ENCODE measurements around the gene GTPBP4.

GTPBP4 gene

GRCh38 chr10:955127-955819 is 33.0 kb upstream of the GTPBP4 start:
- DNase-seq: no peak
- H3K4me3 ChIP-seq (ENCODE audit: low read depth, low read length): no peak overlapping the region
- no peaks in the 10 kb centered on the region for H3K36me3 ChIP-seq (replicated peaks)
- H3K27me3 ChIP-seq (replicated peaks): no peaks in the 10 kb centered on the region
- no peak for TF ChIP-seq CTCF (IDR thresholded peaks at IDR 0.05; ENCODE audit: low read depth, low read length, missing control alignments)
- in situ Hi-C loops (cut with HindIII; ENCODE audit: low pct_ligation_motif_present, low sequenced_read_pairs): no loop called here
- H3K27ac ChIP-seq: no peak overlapping the region

GRCh38 chr10:955820-956217 is 32.4 kb upstream of the GTPBP4 start:
- no peak for TF ChIP-seq CTCF (IDR thresholded peaks at IDR 0.05; ENCODE audit: low read depth, low read length, missing control alignments)
- DNase-seq: no peak
- Histone ChIP-seq H3K4me3 (ENCODE audit: low read depth, low read length) (no peak overlapping the region), H3K36me3 (replicated peaks) (no peaks in the 10 kb centered on the region), H3K27ac (no peak overlapping the region), H3K27me3 (replicated peaks) (no peaks in the 10 kb centered on the region)
- in situ Hi-C loops (cut with HindIII; ENCODE audit: low pct_ligation_motif_present, low sequenced_read_pairs): no loop called here

- TF ChIP-seq CTCF (IDR thresholded peaks at IDR 0.05; ENCODE audit: low read depth, low read length, missing control alignments): no peak
- DNase-seq: no peak
- in situ Hi-C loops (cut with HindIII; ENCODE audit: low pct_ligation_motif_present, low sequenced_read_pairs): no loop called here
Observed at GRCh38 chr10:958106-958505, 30.1 kb upstream of the GTPBP4 start.

GRCh38 chr10:958856-959255 is 29.4 kb upstream of the GTPBP4 start:
- in situ Hi-C loops (cut with HindIII; ENCODE audit: low pct_ligation_motif_present, low sequenced_read_pairs): no loop called here
- Histone ChIP-seq H3K27ac (no peak overlapping the region), H3K27me3 (replicated peaks) (no peaks in the 10 kb centered on the region), H3K36me3 (replicated peaks) (no peaks in the 10 kb centered on the region), H3K4me3 (ENCODE audit: low read depth, low read length) (no peak overlapping the region)
- no peak for TF ChIP-seq CTCF (IDR thresholded peaks at IDR 0.05; ENCODE audit: low read depth, low read length, missing control alignments)
- DNase-seq: no peak

More at GRCh38 chr10:958106-958505, 30.1 kb upstream of the GTPBP4 start:
- H3K36me3 ChIP-seq (replicated peaks): no peaks in the 10 kb centered on the region
- H3K27ac ChIP-seq: no peak overlapping the region
- no peaks in the 10 kb centered on the region for H3K27me3 ChIP-seq (replicated peaks)
- H3K4me3 ChIP-seq (ENCODE audit: low read depth, low read length): no peak overlapping the region

GRCh38 chr10:962342-962741 is 25.9 kb upstream of the GTPBP4 start:
- in situ Hi-C loops (cut with HindIII; ENCODE audit: low pct_ligation_motif_present, low sequenced_read_pairs): no loop called here
- Histone ChIP-seq H3K27me3 (replicated peaks) (no peaks in the 10 kb centered on the region), H3K27ac (no peak overlapping the region), H3K36me3 (replicated peaks) (no peaks in the 10 kb centered on the region), H3K4me3 (ENCODE audit: low read depth, low read length) (no peak overlapping the region)
- DNase-seq: no peak
- no peak for TF ChIP-seq CTCF (IDR thresholded peaks at IDR 0.05; ENCODE audit: low read depth, low read length, missing control alignments)

GRCh38 chr10:963186-963585 is 25.0 kb upstream of the GTPBP4 start:
- TF ChIP-seq CTCF (IDR thresholded peaks at IDR 0.05; ENCODE audit: low read depth, low read length, missing control alignments): no peak
- DNase-seq: no peak
- H3K27ac ChIP-seq: no peak overlapping the region
- H3K36me3 ChIP-seq (replicated peaks): no peaks in the 10 kb centered on the region
- in situ Hi-C loops (cut with HindIII; ENCODE audit: low pct_ligation_motif_present, low sequenced_read_pairs): no loop called here
- no peak overlapping the region for H3K4me3 ChIP-seq (ENCODE audit: low read depth, low read length)
- H3K27me3 ChIP-seq (replicated peaks): no peaks in the 10 kb centered on the region
